Measurements from ENCODE around the gene TINCR.

The TINCR gene

DNA sequence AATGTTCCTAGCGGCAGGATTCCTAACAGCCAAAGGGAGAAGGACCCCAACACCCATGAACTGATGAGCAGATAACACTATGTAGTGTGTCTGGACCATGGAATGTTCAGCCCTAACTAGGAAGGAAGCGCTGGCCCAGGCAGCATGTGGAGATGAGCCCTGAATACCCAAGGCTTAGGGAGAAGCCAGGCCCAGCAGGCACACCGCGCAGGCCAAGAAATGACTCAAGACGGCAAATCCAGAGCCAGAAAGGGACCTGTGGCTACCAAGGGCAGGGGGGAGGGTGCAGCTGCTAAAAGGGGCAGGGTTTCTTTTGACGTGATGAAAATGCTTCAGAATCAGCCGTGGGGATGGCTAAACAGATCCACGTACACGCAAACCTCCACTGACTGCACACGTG lies 20.7 kb upstream of the TINCR start:
- DNase-seq (ENCODE audit: insufficient read length, low spot score) (no peak), FAIRE-seq (no peak)
- TF ChIP-seq, protein P1, sequence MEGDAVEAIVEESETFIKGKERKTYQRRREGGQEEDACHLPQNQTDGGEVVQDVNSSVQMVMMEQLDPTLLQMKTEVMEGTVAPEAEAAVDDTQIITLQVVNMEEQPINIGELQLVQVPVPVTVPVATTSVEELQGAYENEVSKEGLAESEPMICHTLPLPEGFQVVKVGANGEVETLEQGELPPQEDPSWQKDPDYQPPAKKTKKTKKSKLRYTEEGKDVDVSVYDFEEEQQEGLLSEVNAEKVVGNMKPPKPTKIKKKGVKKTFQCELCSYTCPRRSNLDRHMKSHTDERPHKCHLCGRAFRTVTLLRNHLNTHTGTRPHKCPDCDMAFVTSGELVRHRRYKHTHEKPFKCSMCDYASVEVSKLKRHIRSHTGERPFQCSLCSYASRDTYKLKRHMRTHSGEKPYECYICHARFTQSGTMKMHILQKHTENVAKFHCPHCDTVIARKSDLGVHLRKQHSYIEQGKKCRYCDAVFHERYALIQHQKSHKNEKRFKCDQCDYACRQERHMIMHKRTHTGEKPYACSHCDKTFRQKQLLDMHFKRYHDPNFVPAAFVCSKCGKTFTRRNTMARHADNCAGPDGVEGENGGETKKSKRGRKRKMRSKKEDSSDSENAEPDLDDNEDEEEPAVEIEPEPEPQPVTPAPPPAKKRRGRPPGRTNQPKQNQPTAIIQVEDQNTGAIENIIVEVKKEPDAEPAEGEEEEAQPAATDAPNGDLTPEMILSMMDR (IDR thresholded peaks at IDR 0.05; ENCODE audit: insufficient read depth, missing control alignments): no peak

GRCh38 chr19:5587661-5588060 lies 19.9 kb upstream of the TINCR start:
- DNase-seq (ENCODE audit: insufficient read length, low spot score): no peak
- FAIRE-seq: no peak
- TF ChIP-seq, protein P1 (IDR thresholded peaks at IDR 0.05; ENCODE audit: insufficient read depth, missing control alignments): no peak

GRCh38 chr19:5587071-5587455 lies 19.3 kb upstream of the TINCR start:
- DNase-seq (ENCODE audit: insufficient read length, low spot score): no peak
- TF ChIP-seq, protein P1 (IDR thresholded peaks at IDR 0.05; ENCODE audit: insufficient read depth, missing control alignments): no peak
- no peak for FAIRE-seq

DNA sequence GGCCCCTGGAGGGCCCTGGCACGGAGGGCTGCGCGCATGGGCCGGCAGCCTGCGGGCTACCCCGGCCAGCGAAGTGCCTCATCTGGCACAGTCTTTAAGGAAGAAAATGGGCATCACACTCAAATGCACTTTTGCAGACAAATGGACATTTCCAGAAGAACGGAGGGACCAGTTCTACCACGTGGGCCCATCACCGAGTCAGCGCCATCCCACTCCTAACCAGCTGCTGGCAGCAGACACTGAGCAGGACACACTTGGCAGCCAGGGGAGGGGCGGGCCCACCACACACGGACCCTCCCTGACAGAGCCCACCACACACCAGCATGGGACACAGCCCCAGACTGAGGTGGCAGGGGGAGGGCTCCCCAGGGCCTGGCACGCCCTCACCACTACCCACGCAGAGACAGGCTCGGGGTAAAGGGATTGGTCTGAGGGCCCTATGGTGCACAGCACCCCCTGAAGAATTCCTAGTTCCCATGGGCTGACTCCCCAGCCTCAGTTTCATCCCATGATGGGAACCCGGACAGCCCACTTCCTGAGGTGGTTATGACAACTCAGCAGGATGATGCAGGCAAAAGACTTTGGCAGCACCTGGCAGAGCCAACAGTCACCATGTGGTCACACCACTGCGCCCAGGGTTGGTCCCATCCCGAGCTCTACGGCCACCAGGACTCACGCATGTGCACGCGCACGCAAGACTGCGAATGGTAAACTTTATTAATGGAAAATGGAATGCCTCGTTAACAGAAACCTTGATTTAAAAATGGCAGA lies 18.7 kb upstream of the TINCR start:
- no peak for DNase-seq (ENCODE audit: insufficient read length, low spot score)
- no peak for FAIRE-seq
- TF ChIP-seq, protein P1 (IDR thresholded peaks at IDR 0.05; ENCODE audit: insufficient read depth, missing control alignments): no peak

DNA sequence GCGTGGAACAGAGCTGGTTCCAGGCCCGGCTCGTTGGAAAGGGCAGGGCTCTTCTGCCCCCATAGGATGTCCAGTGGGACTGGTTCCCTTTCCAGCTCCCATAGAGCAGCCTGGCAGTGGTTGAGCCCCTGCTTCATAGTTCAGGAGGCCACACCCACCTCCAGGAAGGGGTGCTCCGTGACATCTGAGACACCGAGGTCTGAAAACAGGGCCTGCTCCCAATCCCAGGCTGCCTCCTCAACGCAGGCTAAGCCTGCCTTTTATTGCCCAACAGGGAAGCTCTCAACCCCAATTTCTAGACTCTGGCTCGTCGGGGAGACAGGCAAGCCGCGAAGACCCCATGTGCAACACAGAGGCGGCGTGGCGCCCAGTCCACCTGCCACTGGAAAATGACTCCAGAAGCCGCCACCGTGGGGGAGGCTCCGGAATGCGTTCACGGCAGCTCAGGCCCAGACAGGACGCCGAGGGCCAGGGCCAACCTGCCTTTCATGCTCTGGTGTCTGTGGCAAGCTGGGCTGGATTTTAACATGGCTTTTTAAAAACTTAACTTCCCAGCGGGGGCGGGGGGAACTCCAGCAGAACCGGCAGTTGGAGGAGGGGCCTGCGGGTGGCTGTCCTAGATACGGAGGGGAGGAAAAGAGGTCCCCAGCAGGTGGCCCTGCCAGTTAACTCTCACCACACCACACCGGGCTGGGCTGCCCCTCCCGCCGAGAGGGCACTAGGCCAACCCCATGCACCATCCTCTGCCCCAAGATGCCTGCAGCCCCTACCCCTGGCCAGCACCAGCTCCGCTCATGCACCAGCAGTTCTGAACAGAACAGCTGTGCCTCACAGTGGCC lies 17.9 kb upstream of the TINCR start:
- DNase-seq (ENCODE audit: insufficient read length, low spot score) (no peak), FAIRE-seq (no peak)
- TF ChIP-seq, protein P1 (IDR thresholded peaks at IDR 0.05; ENCODE audit: insufficient read depth, missing control alignments): no peak

DNA sequence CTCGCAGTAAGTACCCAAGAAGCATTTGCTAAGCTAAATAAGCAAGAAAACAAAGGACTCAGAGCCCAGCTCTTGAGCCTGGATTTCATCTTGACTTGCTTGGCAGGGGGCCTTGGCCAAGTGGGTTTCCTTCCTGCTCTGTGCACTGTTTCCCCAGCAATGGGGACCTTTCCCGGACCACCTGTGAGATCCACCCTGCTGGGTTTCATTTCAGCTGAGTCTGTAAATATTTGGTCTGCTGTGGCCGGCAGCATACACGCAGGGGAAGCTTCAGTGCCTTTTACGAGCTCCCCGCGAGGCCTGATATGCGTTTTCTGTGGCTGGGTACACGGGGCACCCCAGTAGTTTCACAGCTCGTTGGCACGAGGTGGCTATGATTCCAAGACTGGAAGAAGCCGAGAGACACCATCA lies 12.4 kb upstream of the TINCR start:
- no peak for FAIRE-seq
- DNase-seq (ENCODE audit: insufficient read length, low spot score): no peak
- TF ChIP-seq, protein P1 (IDR thresholded peaks at IDR 0.05; ENCODE audit: insufficient read depth, missing control alignments): no peak

- TF ChIP-seq, protein P1 (IDR thresholded peaks at IDR 0.05; ENCODE audit: insufficient read depth, missing control alignments): no peak
- DNase-seq (ENCODE audit: insufficient read length, low spot score) (no peak), FAIRE-seq (no peak)
These were observed 11.9 kb upstream of the TINCR start for GRCh38 chr19:5579697-5580096.

Measured in D721Med (cell line).